Amniotic stem cell (primary cell): Measurements from ENCODE around the gene NTM.

Source experiments
- DNase-seq: peaks from one replicate; lab custom pipeline; 2025; lab: John Stamatoyannopoulos, UW

Gene NTM

DNA sequence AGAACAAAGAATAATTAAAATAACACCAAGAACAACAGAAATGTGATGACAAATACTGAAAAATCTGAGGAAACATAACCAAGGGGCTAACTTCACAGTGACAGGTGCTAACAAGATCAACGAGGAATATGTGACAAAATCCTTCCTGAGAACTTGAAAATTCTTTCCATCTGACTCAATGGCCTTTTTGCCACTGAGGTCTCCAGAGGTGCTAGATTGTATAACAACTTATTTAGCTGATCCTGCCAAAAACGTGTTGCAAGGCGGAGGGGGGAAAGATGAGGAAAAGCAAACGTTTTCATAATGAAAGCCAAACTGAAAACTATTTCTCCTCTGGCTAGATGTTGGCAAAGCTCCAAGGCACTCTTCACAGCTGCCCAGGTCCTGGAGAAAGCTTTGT is 364.5 kb downstream of the NTM start:
- DNase-seq: no peak

- DNase-seq: no peak
Observed at GRCh38 chr11:131737357-131737756, 366.9 kb downstream of the NTM start.

- DNase-seq: no peak
Observed at GRCh38 chr11:131739243-131739882, 368.9 kb downstream of the NTM start.

GRCh38 chr11:131744847-131745246 is 374.4 kb downstream of the NTM start:
- peak; percentile 12 for DNase-seq

DNA sequence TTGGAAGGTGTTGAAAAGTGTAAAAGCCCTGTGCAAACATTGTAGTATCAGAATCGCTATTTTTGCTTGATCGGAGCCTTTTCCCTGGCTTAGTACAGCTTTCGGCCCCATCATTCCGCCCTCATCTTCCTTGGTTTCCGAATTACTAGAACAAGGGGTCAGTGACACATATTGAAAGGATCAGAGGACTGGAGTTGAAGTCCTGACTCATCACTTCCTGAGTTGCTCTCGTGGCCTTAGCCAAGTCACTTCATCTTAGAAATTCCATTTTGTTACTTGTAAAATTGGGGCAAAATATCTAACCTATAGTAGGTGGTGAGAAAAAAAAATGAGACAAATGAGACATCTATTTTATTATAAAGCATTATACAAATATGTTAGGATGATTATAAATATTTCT is 375.0 kb downstream of the NTM start:
- no peak for DNase-seq

- DNase-seq: no peak
Observed at GRCh38 chr11:131746201-131746600, 375.8 kb downstream of the NTM start.

DNA sequence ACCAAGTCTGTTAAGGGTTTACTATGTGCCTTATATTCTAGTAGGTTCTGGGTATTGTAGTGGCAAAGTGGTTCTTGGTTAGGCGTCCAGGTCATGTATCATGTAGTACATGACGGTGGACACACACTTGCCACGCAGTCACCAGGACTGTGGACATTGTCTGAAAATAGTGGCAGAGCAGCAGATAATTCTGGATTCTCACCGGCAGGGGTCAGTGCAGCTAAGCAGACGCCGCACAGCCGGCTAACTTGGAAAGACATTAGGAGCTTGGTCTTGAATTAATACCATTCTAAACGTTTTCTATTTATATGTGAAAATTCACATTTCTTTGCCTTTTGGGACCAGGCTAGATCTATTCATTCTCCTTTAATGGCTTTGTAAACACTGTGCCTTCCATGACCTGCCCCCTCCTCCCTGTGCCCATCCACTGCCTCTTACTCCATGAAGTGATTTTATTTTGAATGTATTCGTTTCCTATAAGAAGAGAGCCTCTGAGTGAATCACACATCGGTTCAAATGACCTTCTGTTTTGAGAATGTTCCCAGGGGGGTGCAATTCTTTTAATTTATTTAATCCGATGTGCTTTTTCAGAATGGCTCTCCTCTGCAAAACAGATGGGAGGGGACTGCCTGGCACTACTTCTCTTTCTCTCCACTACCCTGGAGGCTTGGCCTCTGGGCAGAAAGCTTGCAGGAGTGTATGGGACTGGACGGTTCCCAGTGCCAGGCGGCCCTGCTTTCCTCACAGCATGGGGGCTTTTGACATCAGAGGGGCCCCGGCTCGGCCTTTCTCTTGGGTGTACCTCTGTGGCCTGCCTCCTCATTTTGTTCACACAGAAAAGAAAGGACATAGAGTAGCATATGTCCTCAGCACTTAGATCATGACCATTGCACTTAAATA is 378.0 kb downstream of the NTM start:
- peak; percentile 56 for DNase-seq

- DNase-seq: peak; percentile 73
Observed at GRCh38 chr11:131749101-131749500, 378.7 kb downstream of the NTM start.

- DNase-seq: no peak
Observed at GRCh38 chr11:131750152-131750551, 379.7 kb downstream of the NTM start.

DNA sequence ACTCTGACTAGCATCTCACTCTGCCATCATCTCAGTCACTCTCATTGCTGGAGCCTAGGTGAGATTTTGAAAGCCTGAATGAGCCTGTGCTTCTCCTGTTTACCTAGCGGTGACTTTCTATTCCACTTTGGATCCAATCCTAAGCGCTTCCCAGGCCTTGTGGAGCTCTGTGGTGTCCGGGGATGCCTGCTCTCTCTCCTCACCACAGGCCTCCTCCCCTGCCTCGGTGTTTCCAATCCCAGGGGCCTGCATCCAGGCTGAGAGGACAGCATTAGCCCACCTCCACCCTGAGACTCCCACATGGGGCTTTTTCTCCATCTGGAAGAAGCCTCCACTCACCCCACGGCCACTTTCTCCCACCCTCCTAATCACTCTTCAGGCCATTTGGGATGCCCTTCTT is 380.3 kb downstream of the NTM start:
- no peak for DNase-seq

- DNase-seq: no peak
Observed at GRCh38 chr11:131754671-131755070, 384.3 kb downstream of the NTM start.

DNA sequence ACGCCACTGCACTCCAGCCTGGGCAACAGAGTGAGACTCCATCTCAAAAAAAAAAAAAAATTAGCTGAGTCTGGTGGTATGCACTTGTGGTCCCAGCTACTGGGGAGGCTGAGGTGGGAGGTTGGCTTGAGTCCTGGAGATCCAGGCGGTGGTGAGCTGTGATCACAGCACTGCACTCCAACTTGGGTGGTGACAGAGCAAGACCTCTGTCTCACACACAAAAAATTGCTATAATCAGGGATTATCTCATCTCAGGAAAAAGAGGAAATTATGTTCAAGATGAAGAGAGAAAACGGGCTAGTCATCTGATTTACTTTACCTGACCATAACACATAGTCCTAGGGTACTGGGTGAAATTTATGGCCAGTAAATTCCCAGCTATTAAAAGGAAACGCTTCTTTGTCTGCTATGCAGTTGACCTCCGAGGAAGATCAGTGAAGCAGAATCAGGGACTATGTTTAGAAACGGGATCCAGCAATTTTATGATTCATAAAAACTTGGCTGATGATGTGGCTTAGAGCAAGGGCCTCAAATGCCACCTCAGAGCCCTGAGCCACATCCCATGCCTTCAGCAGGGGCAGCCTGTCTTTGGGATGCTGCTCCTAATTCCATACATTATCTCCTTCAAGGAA is 386.2 kb downstream of the NTM start:
- no peak for DNase-seq

GRCh38 chr11:131758726-131759125 is 388.3 kb downstream of the NTM start:
- DNase-seq: no peak

DNA sequence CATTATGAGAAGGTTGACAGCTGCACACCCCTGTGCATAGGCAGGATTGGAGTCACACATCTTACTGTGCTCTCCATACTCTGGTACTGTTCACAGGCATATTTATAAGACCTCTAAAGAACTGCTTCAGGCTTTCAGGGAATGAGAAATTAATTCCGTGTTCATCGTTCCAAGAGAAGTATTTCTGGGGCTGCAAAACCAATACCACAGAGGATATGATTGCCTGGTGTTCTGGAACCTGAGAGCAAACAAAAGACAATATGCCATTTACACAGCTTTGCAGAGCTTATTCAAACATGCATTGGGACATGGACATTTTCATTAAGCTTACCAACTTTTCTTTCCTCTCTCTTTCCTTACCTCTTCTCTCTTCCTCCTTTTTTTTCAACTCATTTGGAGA is 388.7 kb downstream of the NTM start:
- no peak for DNase-seq

- peak; percentile 49 for DNase-seq
Observed at GRCh38 chr11:131760091-131761061, 390.0 kb downstream of the NTM start.

GRCh38 chr11:131762346-131763110 is 392.1 kb downstream of the NTM start:
- no peak for DNase-seq

DNA sequence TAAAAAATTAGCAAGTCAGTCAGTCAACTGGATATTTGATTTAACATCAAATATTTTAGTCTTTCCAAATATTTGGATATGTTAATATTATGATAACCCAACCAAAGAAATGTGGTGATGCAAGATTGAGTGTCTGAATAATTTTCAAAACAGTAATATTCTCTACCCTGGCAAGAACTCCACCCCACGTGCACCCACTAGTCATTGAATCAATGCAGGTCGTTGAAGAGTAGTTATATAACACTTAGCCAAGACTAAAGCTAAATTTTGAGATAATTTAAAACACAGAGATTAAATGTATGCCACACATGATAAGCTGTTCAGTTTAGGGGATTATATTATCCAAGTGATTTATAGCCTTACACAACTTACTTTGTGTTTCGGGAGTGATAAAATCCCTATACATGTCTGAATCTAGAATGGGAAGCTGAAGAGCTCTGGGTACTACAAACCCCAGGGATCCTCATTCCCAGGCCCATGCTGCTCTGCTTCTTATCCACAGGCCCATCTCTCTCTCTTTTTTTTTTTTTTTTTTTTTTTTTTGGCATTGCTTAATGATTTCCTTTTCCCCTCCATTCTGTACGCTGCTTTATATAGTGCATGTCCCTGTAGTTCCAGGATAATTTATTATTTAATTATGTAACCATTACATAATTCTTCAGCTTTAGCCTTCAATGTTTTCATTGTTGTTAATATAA is 392.9 kb downstream of the NTM start:
- no peak for DNase-seq

GRCh38 chr11:131764126-131764525 is 393.7 kb downstream of the NTM start:
- DNase-seq: no peak

- DNase-seq: no peak
Observed at GRCh38 chr11:131764649-131765048, 394.2 kb downstream of the NTM start.

- no peak for DNase-seq
Observed at GRCh38 chr11:131766637-131767036, 396.2 kb downstream of the NTM start.
